Ishikawa (cell line): ENCODE measurements around the gene ATG7.

Experiments used
- CEBPB ChIP-seq: IDR thresholded peaks from 2 replicates; pipeline ENCODE4 v1.6.1; 2012
- CREB1 ChIP-seq: IDR thresholded peaks from 2 replicates; pipeline ENCODE4 v1.6.1; 2012; ENCODE audit warnings: low read depth
- EP300 ChIP-seq: IDR thresholded peaks from 2 replicates; pipeline ENCODE4 v1.6.1; 2012; ENCODE audit warnings: borderline replicate concordance
- FOXM1 ChIP-seq: IDR thresholded peaks from 2 replicates; pipeline ENCODE4 v1.6.1; 2012; ENCODE audit warnings: low read depth, borderline replicate concordance
- MAX ChIP-seq: IDR thresholded peaks from 2 replicates; pipeline ENCODE4 v1.6.1; 2012
- RAD21 ChIP-seq: IDR thresholded peaks from 2 replicates; pipeline ENCODE4 v1.6.1; 2012; ENCODE audit warnings: low read depth
- TAF1 ChIP-seq: IDR thresholded peaks from 2 replicates; pipeline ENCODE4 v1.6.1; 2012; ENCODE audit warnings: low read depth, mild to moderate bottlenecking
- TCF12 ChIP-seq: IDR thresholded peaks from 2 replicates; pipeline ENCODE4 v1.6.1; 2012; ENCODE audit warnings: low read depth
- TEAD4 ChIP-seq: IDR thresholded peaks from 2 replicates; pipeline ENCODE4 v1.6.1; 2012
- YY1 ChIP-seq: IDR thresholded peaks from 2 replicates; pipeline ENCODE4 v1.6.1; 2012; ENCODE audit warnings: low read depth

GRCh38 chr3:11576453-11576852 is 304.3 kb downstream of the ATG7 start:
- TF ChIP-seq EP300 (no peak), MAX (no peak), TCF12 (no peak), TAF1 (no peak), FOXM1 (no peak), RAD21 (no peak), CREB1 (no peak), YY1 (no peak), CEBPB (no peak), TEAD4 (no peak)
